Stimulated activated CD4-positive, alpha-beta T cell treated with anti-CD3 and anti-CD28 coated beads, Interleukin-4, amount 100 ng/mL, for 4 hours (primary cell): ENCODE data around the gene CADM1.
A peak's percentile ranks its signal among the peaks of the same experiment; 100 is the strongest.

ENCODE experiments used
- DNase-seq, 2 experiments: peaks; one replicate each; pipeline ENCODE4 v3.0.0-alpha.2; 2020

Gene CADM1

DNA sequence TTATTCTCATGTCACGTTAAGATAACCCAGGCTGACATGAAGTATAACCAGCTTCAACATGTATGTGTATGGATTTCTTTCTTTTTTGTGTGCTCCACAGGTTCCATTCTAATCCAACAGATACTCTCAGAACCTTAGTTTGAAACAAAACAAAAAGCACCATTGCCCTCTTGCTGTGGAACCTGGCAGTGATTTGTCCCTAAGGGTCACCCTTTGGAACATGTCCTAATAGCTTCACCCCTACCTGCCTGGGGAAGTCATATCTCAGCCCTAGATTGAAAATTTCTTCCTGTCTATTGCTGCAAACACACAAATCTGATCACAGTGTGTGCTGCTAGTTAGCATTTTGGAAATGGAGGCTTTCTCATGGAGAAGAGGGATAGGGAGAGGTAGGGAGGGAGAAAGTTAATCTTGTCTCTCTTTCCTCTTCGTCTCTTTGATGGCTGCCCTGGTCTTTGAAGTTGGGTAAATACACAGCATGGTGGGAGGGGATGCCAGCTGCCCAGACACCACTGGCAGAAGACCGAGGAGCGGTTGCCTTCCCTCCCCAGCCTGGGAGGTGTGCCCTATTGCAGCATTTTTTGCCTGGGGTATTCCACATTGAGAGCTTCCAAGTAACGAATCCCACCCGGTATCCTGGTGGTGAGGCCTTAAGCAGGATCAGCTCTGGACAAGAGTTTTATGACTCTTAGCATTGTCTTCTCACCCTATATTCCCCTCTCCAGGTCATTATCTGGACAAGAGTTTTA lies 11.6 kb upstream of the CADM1 start:
- no peak for DNase-seq

DNA sequence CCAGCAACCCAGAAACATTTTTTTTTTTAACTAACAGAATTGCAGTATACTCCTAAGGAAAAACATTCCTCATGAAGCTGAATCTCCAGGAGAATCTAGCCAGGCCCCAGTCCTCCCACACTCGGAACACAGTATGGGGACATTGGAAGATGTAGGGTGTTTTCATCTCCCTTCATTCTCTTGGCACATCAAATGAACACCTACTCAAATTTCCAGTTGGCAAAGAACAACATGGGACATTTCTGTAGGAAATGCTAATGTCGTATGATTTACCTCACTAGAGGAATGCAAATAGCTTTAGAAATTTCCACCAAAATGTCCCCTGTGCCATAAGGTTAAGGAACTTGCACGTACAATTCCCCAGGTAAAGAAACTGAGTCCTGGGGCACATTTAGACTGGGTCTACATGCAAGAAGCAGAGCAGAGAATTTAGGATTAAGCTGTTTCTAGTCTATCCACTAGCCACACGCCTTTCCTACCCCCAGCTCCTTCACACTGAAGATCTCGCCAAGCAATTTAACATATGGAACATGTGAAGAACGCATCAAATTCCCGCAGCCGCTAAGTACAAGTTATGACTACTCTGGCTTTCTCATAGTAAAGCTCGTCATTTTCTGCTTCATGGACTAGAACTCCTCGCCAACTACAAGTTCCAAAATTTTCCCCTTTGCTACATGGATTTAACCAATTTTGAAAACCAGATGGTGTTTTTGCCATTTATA lies 2.9 kb upstream of the CADM1 start:
- DNase-seq, result no peak

DNA sequence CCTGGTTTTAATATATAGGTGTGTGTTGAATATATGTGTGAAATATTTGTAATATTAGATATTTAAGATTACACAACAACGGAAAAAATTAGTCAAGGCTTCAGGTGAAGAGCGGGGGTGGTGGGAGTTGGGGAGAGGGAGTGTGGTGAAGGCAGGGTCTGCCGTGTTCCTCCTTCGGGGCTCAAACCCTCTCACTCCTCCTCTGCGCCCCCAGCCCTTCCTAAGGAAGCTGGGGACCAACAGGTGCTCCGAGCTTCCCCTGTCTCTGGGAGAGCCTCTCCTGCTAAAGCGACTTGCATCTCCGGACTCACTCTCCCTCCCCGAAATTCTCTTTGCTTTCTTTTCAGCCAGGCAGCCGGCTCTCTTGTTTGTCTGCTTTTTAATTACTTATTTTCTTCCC lies 960 bp upstream of the CADM1 start:
- no peak for DNase-seq

DNA sequence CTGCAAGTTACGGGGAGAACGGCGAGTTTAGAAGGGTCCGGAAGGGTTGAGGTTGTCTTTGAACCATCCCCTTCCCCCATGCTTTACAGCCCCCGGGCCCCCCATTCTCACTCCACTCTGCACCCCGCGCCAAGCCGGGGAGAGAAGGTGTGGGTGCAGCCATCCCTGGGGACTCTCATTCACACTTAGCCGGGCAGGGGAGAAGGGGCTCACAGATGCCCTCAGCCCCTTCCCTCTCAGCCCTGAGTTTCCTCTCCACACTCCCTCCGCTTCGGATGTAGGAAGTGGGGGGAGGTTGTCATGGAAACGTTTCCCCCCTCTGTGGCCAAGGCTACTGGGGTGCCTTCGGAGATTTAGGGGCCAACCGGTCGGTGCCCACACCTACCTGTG lies 334 bp downstream of the CADM1 start:
- no peak for DNase-seq

DNA sequence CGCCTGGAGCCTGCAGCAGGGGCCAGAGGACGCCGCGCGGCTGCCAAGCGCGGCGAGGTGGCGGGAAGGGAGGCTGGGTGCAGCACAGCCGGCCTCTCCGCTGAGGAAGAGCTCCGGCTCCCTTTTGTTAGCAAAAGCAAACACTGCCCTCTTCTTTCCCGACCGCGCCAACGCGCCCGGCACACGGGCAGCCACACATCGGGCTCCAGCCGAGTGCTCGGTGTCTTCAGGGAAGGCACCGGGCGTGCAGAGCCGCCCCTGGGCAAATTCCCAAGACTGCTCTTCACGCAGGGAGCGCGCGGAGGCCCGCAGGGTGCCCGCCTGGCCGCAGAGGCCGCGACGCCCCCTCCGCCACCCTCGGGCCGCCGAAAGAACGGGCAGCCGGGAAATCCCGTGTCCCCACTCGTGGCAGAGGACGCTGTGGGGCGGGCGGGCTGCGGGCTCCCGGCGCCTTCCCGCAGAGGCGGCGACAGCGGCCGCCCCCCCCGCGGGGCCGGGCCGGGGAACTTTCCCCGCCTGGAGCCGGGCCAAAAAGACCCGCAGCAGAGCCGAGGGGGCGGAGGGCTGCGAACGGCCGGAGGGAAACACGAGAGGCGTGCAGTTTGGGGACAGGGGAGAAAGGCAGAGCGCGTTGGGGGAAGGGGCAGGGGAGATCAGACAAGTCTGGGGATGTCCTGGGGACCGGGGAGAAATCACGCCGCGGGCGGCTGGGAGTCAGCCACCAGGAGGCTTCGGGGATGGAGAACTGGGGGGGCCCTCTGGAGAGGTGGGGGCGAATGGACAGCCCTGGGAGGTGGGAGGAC lies 931 bp downstream of the CADM1 start:
- peak in 1 of 2 experiments; percentile 3 for DNase-seq

DNA sequence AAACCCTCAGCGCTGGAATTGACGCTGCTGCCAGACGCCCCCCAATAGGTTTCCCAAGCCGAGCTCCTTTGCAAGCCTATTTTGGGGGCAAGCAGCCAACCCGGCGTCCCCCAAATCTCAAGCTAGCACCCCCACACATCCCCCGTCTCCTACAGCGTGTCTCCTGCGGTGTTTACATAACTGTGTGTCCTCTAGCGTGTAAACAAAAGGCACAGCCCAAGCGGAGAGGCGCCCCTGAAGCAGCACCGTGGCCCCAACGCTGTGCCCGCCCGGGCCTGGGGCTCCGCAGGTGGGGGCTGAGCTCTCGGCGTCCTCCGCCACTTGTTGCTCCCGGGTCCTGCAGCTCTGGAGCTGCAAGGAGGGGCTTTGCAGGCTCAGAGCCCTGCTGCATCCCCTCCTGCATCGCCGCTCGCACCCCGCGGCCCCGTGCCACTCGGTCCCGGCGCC lies 1.6 kb downstream of the CADM1 start:
- DNase-seq, result peak in 1 of 2 experiments; percentile 0

DNA sequence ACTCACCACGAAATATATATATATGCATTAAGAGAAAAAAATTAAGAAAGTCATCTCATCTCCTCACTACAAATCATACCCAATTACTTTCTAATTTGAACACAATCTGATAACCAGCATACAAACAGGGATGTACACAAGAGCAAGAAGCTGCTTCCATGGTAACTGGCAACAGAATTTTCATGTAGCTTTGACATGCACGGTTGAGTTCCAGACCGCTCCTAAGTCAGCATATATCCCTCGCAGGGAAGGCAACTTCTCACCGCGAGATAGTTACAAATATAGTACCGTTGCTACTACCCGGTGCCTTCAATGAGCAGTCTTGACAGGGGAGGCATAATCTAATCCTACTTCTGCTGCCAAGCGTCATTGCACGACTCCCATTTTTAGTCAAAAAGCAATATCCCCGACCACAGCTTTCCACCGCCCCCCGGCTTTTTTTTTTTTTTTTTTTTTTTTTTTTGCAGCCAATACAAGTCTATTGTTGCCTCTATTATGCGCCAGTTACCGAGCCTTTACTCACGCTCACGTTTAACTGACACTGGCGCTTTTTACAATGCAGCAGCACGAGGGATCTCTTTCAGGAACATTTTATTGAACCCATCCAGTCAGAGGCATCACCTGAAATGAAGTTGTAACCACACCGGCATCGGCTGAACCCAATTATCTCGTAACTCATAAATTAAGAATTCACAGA lies 2.2 kb downstream of the CADM1 start:
- no peak for DNase-seq

DNA sequence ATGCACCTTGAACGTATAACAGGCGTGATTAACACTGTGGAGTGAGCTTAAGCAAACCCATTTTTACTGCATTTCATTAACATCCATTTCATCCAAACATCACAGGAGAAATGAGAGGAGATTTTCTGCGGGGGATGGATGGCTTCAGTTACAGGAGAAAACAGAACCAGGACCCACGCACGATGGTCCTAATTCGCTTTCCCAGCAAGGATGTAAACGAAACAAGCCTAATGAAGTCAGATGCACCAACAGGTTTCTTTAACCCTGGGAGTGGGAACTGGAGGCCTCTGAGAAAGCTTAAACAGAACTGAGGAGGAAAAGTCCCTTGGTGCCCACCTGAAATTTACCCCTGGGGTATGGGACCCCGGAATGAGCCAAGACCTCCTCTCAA lies 2.7 kb downstream of the CADM1 start:
- DNase-seq, result no peak

DNA sequence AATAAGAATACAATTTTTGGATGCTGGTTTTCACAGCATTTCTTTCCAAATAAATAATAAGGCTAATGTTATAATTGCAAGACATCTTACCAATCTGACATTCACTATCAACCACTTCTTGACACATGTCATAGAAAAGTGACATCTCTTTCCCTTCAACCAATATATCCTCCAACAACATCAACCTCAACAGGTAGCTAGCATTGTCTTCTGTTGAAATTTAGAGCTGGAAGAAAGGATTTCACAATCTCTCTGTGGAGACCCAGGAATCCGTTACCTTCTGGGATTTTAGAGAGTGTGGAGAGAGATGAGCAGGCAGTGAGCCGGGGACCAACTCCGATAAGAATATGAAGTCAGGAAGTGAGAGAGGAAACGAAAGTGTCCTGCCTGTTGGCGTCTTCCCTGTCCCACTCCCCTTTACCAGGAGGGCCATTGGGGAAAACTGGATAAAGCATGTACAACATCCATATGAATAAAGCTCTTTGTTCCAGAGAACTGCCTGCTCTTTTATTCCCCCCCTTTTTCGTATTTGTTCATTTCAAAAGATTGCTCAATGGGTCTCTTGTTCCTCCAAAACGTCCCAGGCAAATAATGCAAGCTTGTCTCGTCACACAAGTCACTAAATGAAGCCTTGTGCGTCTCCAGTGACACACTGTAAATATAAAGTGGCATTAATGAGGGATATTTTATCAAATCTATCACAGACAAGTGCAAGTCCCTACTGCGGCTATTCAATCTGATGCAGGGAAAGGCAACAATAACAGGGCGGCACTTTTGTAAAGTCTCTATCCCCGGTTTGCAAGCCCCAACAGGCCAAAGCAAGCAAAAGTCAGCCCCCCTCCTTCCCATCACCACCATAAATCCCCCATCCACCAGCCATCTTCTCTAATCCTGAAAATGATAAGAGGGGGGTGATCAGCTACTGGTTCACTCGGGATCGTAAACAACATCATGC lies 3.4 kb downstream of the CADM1 start:
- no peak for DNase-seq

DNA sequence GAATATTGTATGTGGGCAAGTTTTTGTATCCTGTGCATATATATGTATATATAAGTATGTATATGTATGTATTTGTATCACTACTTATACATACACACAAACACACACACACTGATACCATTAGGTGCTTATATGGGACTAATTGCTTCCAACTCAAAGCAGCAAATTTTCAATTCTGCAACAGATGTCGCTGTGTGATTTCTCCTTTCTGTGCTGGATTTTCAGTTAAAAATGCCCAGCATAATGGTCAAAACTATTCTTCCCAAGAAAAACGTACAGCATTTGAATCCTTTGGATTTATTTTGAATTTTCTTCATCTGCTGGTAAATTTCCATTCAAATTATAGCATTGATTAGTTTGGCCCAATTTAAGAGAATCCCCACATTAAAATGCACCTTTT lies 4.3 kb downstream of the CADM1 start:
- no peak for DNase-seq

DNA sequence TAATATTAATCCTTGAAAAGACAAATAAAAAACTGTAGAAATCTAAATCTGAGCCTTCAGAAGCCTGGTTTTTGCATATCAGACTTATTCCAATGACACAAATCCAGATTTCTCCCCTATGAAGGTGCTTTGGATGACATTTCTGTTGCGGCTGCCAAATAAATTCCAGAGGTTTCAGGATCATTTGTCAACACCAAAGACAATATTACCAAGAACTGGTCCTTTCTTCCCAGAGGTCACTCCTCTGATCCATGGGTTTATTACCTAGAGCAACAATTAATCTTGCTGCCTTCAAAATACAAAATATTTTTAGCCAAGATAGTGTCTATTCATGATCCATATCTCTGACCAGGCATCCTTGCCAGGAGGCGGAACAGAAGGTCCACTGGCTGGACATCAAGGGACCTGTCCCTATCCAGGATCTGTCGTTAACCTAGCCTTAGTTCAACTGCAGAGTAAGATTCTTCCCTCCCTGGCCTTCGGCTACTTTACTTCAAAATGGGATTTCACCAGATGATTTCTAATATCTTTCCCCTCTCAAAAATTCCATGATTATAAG lies 4.9 kb downstream of the CADM1 start:
- DNase-seq, result no peak

DNA sequence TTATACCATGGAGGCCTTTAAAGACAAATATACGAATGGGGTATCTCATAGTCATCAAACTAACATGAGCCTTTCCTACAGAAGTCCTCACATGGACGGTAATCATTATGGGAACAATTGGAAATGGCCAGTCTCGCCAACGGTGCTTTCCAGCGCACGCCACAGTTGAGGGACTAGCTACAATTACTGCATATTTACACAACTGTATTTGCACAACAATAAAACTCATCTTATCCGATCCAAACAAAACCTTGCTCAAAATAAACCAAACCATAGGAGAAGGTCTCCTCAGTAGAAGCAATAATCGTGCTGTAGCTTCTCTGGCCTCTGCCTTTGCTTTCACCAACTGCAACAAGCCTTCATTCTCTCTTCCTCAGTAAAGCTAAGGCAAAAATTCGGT lies 5.9 kb downstream of the CADM1 start:
- no peak for DNase-seq

DNA sequence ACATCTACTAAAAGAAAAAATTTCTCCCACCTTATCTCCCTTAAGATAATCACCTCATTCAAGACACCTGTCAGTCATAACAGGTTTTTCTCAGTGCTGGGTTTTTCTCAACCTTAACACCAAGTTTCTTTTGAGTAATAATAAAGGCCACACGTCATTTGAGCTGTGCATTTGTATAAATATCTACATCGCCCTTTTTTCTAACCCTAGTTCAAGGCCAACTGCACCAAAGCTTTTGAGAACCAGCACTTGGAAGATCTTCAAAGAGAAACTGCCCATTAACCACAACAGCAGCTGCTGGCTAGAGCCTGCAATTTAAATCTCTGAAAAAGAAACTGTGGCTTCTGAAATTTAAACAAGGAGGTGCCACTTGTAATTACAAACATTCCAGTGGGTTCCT lies 6.9 kb downstream of the CADM1 start:
- DNase-seq, result no peak

DNA sequence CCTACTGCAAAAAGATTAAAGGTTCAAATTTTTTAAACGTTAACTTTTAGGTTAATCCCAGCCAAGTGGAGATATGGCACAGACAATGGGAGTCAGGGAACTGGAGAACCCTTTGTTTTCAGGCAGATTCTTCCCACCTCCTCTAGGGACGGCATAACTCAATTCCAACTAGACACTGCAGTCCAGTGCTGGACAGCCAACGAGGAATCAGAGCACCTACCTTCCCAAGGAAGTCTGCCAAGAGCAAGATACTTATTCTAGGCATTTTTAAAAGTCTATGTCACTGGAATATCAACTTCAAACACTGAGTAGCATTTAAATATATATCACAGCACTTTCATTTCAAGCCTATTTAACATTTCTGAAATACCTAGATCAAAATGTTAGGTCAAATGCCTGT lies 7.3 kb downstream of the CADM1 start:
- DNase-seq, result no peak

DNA sequence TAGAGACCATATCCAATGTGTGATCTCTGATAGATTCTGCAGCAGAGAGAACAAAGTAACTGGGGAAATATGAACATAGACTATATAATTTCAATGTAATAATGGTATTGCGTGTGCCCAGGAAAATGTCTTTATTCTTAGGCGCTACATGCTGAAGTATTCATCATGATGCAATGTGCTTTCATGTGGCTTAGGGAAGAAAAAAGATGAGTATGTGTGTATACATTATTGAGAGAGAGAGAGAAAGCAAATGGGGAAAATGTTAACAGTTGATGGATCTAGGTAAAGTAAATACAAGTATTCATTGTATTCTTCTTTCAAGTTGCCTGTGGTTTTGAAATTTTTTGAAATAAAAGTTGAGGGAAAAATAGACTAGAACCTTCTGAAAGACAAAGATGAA lies 10.3 kb downstream of the CADM1 start:
- DNase-seq, result no peak

DNA sequence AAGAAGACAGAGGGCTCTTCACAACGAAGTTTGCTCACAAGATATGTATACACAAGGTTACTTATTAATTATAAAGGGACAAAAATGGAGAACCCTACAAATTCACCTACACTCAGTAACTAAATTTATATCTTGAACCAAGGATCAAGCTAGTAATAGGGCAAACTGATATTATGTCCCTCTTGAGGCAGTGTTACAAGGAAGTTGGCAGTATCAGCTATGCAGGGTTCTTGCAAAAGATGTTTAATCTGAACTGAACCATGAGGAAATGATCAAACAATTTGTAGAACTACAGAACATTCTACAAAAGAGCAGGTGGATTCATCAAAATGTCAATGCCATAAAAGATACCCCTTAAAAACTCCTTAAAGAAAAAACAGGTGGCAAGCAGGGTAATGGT lies 10.7 kb downstream of the CADM1 start:
- no peak for DNase-seq

DNA sequence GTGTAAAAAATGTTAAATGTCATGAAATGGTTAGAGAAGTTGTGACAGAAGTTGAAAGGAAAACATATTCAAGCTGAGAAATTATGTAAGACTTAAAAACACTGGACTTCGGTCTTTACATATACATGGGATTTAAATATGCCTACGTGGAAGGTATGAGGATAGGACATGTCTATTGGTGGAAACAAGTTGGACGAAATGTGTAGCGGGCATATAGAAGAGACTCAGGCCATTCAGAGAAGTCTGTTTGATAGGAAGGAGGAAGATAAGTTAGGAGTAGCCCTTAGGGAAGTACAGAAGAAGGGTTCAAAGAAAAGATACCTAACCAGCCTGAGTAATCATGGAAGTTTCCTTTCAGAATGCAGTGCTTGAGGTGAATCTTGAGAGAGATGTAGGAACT lies 14.7 kb downstream of the CADM1 start:
- DNase-seq, result no peak

DNA sequence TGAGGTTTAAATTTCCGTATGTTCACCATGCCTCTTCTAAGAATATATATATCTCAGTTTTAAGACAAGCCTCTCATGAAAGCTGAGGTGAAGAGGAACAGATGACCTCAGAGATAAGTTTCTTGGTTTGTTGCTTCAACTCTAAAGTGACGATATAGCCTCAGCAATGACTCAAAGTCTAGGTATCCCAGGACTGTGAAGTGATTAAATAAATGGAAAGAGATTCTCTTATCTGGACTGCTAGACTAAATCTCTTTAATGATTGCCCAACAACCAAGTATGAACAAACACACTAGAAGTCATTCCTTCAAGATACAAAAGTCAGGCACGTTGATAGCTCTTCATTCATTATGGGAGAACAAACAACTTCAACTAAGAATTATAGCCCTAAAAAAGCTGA lies 15.3 kb downstream of the CADM1 start:
- DNase-seq, result no peak

DNA sequence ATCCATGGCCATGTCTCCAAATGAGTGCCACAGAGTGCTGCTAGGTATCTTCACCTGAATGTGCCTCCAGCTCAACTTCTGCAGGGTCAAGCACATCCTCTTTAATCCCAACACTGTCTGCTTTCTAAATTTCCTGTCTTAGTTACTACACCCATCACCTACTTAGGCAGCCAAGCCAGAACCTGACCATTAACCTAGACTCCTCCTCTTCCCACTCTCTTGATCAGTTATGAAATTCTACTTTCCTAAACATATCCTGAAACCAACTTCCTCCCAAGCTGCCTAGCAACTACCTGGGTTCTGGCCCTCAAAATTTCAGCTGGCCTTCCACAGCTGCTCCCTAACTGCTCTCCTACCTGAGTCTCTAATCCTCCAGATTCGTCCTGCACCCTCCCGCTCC lies 22.7 kb downstream of the CADM1 start:
- no peak for DNase-seq

DNA sequence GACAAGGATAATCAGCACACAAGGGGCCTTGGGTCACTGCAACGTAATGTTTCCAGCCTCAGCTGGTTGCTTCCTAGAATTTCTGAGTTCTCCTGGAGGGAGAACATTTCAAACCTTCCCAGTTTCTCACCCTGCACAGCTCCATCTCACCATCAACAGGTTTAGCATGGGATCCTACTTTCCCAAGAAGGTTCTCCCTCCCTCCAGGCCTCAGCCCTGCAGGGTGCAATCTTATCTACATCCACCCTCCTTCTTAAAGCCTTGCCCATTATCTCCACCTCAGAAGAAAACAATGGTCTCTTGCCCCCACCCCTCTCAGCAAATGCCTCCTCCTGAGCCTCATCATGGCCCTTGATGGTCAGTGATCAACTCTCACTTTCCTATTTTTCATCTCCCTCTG lies 23.6 kb downstream of the CADM1 start:
- no peak for DNase-seq

DNA sequence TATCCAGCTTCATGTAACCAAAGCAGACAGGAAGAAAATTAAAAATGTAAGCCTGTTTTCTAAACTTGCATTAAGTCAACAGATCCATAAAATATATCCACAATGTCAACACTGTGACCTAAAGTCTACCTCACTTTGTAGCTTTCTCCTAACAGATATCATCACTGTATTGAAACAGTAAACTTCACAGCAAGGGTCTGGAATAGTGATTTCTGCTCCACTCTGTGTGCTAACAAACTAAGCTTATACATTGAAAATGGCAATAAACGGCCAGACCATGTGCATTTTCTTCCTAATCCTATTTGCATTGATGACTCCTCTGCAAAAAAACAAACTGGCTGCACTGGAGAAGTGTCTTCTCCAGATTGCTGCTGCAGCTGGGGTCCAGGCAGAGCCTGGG lies 26.8 kb downstream of the CADM1 start:
- no peak for DNase-seq
